ENCODE data around the gene LHFPL4. TPM values are rescaled to one million over a fixed set of nuclear protein-coding genes. Genes with fewer than 3 reads are reported as not detected.
"Not testable (repeated sequence)": the region's sequence is repeated elsewhere in the genome, so short reads cannot be mapped to it uniquely, and the experiment has no call there.

Gene LHFPL4
- total and polyA plus RNA-seq, 8 donors = 0.35 to 3.9 (median 1.1) TPM

DNA sequence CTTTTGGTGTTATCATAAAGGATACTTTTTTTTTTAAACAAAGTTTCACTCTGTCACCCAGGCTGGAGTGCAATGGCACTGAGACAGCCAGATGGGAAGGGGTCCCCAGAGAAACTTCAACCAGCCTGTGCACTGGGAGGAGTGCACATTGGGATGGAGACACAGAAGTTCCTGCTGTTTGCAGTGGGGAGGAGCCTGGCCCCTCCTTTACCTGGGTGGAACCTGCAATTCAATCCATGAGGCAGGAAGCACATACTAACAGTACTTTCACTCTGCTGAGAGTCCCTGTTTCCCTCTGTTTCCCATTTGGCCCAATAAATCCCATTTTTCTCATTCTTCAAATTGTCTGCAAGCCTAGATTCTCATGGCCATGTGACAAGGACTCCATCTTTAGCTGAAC is 42.3 kb upstream of the LHFPL4 start:
- H3K4me1 ChIP-seq = no peaks in the 10 kb centered on the region
- H3K4me3 ChIP-seq = no peak overlapping the region
- DNase-seq (no peak), FAIRE-seq (no peak), ATAC-seq (no peak)
- intact Hi-C loops (cut with DNase I) = no loop called here
- H3K27me3 ChIP-seq = no peaks in the 10 kb centered on the region
- no peaks in the 10 kb centered on the region for H3K36me3 ChIP-seq
- no peaks in the 10 kb centered on the region for H3K9me3 ChIP-seq
- TF ChIP-seq, protein P1, sequence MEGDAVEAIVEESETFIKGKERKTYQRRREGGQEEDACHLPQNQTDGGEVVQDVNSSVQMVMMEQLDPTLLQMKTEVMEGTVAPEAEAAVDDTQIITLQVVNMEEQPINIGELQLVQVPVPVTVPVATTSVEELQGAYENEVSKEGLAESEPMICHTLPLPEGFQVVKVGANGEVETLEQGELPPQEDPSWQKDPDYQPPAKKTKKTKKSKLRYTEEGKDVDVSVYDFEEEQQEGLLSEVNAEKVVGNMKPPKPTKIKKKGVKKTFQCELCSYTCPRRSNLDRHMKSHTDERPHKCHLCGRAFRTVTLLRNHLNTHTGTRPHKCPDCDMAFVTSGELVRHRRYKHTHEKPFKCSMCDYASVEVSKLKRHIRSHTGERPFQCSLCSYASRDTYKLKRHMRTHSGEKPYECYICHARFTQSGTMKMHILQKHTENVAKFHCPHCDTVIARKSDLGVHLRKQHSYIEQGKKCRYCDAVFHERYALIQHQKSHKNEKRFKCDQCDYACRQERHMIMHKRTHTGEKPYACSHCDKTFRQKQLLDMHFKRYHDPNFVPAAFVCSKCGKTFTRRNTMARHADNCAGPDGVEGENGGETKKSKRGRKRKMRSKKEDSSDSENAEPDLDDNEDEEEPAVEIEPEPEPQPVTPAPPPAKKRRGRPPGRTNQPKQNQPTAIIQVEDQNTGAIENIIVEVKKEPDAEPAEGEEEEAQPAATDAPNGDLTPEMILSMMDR (IDR thresholded peaks at IDR 0.05) = no peak
- H3K27ac ChIP-seq = no peak overlapping the region

- H3K27ac ChIP-seq; H3K36me3 ChIP-seq; ATAC-seq; H3K27me3 ChIP-seq; H3K4me1 ChIP-seq; intact Hi-C loops (cut with DNase I); FAIRE-seq; DNase-seq; H3K9me3 ChIP-seq; H3K4me3 ChIP-seq: not testable (repeated sequence)
- 89 to 93% methylated on average over 24 to 28 of the region's 28 CpGs for WGBS, 2 donors
Observed at GRCh38 chr3:9591781-9592180, 38.2 kb upstream of the LHFPL4 start.

DNA sequence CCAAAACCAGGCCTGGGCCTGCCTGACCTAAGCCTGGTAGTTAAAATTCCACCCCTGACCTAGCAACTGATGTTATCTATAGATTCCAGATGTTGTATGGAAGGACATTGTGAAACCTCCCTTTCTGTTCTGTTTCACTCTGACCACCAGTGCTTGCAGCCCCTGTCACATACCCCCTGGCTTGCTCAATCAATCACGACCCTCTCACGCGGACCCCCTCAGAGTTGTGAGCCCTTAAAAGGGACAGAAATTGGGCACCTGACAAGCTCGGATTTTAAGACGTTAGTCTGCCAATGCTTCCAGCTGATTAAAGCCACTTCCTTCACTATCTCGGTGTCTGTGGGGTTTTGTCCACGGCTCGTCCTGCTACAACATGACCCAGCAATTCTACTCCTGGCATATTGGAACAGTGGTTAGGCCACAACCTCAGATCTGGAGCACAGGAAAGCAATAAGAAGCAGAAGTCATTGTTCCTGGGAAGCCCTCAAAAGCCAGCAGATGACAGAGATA is 36.7 kb upstream of the LHFPL4 start:
- 59 to 70% methylated on average over 8 of the region's 8 CpGs for WGBS, 2 donors
- Histone ChIP-seq H3K27me3 (no peaks in the 10 kb centered on the region), H3K4me3 (no peak overlapping the region), H3K4me1 (no peaks in the 10 kb centered on the region), H3K27ac (no peak overlapping the region), H3K9me3 (no peaks in the 10 kb centered on the region), H3K36me3 (no peaks in the 10 kb centered on the region)
- ATAC-seq (no peak), FAIRE-seq (no peak), DNase-seq (no peak)
- TF ChIP-seq, protein P1 (IDR thresholded peaks at IDR 0.05) = no peak
- intact Hi-C loops (cut with DNase I) = no loop called here

GRCh38 chr3:9583792-9584191 is 30.2 kb upstream of the LHFPL4 start:
- no peak for ATAC-seq
- H3K4me3 ChIP-seq = no peak overlapping the region
- intact Hi-C loops (cut with DNase I) = no loop called here
- TF ChIP-seq, protein P1 (IDR thresholded peaks at IDR 0.05) = no peak
- H3K27ac ChIP-seq = no peak overlapping the region
- no peaks in the 10 kb centered on the region for H3K9me3 ChIP-seq
- no peaks in the 10 kb centered on the region for H3K4me1 ChIP-seq
- WGBS, 2 donors = 61 to 70% methylated on average over 1 of the region's 1 CpG
- FAIRE-seq = no peak
- no peaks in the 10 kb centered on the region for H3K36me3 ChIP-seq
- H3K27me3 ChIP-seq = no peaks in the 10 kb centered on the region
- DNase-seq = no peak

DNA sequence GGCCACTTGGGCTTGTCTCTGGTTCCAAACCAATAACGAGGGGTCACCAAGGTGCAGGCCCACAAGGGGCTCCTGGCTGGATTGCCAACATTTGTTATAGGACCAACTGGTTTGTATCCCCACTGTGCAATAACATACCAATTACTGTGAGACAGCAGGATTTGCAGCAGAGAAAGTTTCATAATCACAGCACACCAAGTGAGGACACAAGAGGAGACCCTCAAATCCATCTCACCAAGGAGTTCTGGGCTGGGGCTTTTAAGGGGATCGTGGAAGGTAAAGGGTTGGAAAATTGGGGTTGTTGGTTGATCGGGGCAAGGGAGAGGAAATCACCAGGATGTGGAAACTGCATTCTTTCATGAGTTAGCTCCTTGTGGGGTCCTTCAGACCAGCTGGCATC is 29.7 kb upstream of the LHFPL4 start:
- ATAC-seq = no peak
- Histone ChIP-seq H3K36me3 (no peaks in the 10 kb centered on the region), H3K4me1 (no peaks in the 10 kb centered on the region), H3K9me3 (no peaks in the 10 kb centered on the region), H3K27me3 (no peaks in the 10 kb centered on the region), H3K4me3 (no peak overlapping the region), H3K27ac (no peak overlapping the region)
- TF ChIP-seq, protein P1 (IDR thresholded peaks at IDR 0.05) = no peak
- intact Hi-C loops (cut with DNase I) = no loop called here
- no peak for FAIRE-seq
- DNase-seq = no peak
- WGBS, 2 donors = 69 to 77% methylated on average over 3 of the region's 3 CpGs
